ENCODE data around the gene STAP2.

The STAP2 gene, protein sequence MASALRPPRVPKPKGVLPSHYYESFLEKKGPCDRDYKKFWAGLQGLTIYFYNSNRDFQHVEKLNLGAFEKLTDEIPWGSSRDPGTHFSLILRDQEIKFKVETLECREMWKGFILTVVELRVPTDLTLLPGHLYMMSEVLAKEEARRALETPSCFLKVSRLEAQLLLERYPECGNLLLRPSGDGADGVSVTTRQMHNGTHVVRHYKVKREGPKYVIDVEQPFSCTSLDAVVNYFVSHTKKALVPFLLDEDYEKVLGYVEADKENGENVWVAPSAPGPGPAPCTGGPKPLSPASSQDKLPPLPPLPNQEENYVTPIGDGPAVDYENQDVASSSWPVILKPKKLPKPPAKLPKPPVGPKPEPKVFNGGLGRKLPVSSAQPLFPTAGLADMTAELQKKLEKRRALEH

DNA sequence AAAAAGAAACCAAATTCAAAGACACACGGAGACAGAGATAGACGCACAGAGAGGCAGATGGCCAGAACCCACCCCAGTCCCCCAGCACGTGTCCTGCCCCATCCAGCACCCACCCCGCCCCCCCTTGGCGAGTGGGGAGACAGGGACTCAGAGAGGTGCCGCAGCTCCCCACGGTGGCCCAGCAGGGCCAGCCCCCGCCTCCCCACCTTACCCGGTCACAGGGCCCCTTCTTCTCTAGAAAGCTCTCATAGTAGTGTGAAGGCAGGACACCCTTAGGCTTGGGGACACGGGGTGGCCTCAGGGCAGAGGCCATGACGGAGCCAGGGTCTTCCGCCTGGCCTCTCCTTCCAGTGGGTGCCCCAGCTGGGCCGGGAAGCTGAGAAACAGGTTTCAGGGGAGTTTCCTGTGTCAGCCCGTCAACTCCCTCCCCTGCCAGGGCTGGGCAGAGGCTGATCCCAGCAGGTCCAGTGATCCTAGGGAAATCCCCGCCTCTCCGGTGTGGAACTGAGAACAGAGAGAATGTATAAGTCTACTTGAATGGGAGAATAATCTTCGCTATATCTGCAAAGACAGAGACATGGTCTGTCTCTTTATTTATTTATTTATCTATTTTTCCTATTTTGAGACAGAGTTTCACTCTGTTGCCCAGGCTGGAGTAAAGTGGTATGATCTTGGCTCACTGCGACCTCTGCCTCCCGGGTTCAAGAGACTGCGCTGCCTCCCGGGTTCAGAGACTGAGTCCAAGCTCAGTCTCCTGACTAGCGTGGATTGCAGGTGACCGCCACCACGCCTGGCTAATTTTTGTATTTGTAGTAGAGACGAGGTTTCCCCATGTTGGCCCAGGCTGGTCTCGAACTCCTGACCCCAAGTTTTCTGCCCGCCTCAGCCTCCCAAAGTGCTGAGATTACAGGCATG lies at the start of gene STAP2:
Gene STAP2, minus strand, starts transcription at position 387 of the 915 bp plus-strand sequence. Its CDS starts 74 bp downstream, at position 313.
- DNase-seq (ENCODE audit: low spot score), result no peak

DNA sequence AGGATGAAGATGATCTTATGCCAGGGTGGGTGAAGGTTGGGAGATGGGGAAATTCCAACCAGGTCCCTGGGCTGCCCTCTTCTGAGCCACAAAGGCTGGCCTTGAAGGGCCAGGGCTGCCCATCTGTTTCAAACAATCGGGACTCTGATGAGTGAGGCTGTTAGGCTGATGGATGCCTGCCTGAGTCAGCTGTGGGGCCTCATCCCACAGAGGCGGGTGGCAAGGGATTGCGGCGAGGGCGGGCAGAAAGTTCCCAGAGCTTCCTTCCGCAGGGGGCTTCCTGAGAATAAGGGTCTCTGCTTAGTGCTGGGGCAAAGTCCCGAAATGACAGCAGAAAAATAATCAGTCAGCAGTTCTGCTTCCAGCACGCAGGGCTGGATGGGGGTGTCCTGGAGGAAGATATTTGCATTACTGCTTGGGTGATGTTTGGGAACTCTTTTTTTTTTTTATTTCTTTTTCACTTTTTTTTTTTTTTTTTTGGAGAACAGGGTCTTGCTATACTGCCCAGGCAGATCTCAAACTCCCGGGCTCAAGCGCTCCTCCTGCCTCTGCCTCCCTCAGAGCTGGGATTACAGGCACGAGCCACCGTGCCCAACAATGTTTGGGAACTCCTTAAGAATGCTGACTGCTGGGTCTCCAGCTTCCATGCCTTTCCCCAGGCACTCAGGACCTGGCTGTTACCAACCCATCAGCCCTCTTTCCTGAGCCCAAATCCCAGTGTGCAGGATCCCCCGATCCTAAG lies 47.6 kb upstream of the STAP2 start:
- DNase-seq (ENCODE audit: low spot score), result no peak

DNA sequence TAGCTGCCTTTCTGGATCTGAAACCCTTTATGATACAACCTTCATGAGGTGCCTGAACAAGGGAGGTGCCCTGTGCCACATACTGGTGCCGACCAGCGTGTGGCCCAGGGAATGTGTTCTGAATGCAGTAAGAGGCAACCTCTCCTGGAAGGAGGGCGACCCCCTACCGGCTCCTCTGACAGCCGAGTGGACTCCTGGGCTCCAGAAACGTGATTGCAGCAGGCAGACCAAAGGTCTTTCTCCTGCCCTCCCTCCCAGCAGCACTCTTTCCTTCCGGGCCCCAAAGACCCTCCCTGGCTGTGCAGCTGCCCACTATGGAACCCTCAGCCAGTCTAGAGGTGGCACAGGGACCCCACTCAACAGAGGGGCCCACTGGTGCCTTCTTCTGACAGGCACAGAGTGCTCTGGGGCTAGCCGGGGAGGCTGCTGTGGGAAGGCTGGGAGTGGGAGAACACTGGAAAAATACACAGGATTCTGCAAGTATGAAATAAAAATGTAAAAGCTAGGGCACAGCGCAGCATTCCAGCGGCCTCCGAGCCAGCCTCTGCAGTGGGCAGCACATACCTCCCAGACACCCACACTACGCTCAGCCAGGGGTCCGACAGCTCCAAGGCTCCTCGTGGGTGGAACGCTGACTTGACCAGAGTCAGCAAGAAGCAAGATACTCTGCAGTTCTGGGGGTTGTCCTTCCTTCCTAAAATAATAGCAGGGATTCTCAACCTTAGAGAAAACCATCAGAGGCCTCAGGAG lies 46.8 kb upstream of the STAP2 start:
- DNase-seq (ENCODE audit: low spot score), result no peak

DNA sequence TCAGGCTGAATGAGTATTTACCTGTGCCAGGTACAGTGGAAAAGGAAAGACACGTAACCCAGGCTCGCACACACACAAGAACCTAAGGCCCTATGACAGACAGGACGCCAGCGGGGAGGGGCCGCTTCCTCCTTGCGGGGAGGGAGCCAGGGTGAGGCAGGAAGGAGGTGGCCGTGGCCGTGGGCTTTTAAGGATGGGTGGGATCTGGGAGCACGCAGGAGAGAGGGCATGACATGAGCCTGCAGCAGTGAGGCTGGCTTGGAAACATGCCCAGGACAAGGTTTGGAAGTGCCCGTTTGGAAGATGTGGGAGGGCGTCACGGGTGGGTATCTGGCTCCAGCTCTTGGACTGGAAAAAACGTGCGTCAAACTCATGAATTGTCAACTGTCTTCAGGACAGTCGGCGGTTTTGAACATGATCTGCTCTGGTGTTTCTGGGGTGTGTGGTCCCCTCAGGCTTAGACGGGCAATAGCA lies 41.7 kb upstream of the STAP2 start:
- peak; percentile 52 for DNase-seq (ENCODE audit: low spot score)

DNA sequence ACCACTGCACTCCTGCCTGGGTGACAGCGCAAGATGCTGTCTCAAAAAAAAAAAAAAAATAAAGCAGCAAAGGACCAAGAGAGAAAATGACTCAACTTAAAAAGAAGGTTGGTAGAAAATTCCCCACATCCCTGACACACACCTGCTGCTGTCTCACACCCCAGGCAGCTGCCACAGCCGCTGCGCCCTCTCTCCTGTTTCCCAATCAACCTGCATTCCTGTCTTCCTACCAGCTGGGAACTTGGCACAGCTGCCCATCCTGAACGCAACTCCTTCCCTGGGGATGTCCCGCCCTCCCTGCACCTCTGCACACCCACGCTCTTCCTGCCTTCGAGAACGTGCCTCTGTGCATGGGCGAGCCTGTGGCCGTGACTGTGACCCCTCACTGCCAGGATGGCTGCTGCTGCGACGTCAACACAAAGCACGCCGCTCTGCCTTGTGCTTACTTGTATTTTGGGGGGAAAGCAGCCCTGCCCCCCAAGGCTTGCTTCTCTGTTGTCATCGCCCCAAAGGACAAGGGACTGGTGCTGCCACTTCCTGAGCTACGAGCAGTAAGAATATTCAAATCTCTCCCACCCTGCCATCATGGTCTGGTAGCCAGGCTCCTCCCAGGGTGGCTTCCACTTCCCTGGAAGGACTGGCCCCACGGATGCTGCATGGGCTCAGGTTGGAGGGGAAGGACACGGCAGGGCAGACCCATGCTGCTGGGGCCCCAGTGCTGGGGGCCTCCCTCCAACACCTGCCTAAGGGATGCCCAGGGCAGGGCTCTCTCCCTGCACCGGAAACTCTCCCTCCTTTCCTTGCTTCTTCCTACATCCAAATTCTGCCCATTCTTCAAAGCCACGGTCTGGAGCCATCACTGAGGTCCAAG lies 41.0 kb upstream of the STAP2 start:
- DNase-seq (ENCODE audit: low spot score), result no peak

DNA sequence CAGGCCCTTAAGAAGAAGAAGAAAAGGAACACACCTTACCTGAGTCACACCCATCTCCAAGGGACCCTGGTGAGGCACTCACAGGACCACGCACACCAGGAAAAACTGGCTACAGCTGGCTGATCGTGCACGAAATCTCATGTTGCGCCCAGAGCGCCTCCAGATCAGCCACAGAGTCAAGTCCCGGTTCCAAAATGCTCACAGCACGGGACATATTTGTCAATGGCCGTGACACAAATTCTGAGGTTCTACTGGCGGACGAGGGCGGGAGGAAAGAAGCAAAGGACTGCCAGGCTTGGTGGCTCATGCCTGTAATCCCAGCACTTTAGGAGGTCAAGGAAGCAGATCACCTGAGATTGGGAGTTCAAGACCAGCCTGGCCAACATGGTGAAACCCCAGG lies 40.3 kb upstream of the STAP2 start:
- no peak for DNase-seq (ENCODE audit: low spot score)

DNA sequence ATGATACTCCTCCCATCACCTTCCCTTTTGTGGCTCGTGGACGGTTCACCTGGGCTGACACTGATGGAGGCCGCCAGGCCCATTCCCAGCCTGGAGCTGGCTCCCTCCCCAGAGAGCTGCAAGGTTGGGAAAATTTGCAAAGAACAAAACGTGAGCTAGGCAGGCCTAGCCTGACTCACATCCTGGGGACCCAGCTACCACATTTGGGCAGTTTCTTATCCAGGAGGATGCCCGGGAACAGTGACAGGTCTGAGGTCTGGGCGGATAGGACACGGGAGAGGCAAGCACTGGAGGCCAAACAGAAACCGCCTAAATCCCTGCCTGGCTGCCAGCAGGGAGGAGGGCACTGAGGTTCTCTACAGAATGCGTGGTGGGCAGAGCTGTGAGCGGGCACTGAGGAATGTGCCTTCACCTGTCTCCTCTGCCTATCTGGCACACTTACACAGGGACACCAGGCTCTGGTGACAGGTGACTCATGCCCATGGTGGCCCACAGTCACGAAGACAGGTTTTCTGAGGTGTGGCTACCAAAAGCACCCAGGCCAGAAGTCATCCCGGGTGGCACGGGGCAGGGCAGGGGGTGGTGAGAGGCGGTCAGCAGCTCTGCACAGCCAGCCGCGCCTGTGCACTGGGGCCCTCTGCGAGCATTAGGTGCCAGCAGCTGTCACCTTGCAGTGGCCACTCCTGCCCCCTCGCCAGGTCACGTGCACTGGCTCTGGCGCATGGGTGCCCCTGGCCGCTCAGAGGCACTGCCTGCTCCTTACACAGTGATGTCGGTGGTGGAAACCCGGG lies 38.6 kb upstream of the STAP2 start:
- no peak for DNase-seq (ENCODE audit: low spot score)

DNA sequence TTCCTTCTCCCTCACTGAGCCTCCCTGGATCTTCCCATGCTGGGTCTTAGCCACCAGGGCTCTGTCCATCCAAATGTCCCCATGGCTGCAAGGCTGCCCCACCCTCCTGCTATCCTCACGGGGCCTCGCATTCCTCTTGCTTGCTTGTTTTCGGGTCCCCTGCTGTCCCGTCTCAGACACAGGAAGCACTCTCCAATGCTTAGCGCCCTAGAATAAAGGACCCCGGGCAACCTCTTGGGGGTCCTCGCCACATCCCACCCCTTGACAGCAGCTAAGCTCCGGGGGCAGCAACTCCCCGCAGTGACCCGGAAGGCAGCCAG lies 38.0 kb upstream of the STAP2 start:
- DNase-seq (ENCODE audit: low spot score), result no peak

DNA sequence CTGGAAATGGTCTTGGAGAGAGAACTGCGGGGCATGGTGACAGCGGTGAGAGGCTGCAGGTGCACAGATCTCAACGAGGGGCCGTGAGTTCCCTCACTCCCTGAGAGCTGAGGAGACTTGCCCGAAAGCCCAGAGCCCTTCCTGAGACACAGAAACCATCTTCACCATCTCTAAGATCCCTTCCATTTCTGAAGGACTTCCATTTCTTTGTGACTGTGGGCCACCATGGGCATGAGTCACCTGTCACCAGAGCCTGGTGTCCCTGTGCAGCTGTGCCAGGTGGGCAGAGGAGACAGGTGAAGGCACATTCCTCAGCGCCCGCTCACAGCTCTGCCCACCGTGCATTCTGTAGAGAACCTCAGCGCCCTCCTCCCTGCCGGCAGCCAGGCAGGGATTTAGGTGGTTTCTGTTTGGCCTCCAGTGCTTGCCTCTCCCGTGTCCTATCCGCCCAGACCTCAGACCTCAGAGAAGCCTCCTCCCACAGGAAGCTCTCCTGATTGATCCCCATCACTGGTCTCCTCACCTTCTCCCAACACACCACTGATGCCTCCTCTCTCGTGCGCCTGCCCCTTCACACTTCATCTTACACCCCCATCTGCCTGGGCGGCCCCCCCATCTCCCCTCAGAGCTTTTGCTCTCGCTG lies 37.5 kb upstream of the STAP2 start:
- DNase-seq (ENCODE audit: low spot score), result no peak

DNA sequence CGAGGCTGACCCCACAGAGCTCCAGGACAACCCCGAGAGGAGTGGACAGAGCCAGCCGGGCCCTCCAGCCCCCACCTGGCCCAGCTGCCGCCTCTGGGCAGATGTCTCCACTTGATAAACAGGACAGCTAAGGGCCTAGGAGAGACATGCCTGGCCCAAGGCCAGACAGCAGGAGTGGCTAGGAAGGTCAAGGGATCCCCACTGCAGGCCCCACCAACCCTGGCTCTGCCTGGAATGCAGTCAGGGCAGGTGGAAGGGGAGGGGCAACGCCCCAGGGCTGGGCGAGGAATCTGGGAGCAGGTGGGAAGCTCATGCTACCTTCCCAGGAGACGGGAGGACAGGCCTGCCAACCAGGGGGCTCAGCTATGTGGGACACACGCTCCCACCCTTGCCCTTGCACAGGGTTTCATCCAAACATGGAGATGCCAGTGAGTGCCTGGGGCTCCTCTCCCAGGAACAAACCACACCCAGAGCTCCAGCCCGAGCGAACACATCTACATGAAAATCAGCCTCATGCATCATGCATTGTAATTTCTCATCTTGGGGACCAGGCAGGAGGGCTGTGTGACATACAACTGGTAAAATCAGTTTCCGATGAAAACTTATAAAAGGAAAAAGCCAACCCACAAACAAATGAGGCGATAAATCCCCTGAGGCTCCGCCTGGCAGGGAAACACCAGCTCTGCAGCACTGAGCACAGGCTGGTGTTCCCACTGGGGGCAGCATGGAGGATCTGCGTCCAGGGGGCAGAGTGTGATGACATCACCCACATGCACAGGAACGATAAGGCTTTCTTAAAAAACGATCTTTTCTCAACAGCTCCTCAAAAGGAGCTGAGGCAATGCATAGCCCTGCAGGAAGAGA lies 36.8 kb upstream of the STAP2 start:
- DNase-seq (ENCODE audit: low spot score), result no peak

DNA sequence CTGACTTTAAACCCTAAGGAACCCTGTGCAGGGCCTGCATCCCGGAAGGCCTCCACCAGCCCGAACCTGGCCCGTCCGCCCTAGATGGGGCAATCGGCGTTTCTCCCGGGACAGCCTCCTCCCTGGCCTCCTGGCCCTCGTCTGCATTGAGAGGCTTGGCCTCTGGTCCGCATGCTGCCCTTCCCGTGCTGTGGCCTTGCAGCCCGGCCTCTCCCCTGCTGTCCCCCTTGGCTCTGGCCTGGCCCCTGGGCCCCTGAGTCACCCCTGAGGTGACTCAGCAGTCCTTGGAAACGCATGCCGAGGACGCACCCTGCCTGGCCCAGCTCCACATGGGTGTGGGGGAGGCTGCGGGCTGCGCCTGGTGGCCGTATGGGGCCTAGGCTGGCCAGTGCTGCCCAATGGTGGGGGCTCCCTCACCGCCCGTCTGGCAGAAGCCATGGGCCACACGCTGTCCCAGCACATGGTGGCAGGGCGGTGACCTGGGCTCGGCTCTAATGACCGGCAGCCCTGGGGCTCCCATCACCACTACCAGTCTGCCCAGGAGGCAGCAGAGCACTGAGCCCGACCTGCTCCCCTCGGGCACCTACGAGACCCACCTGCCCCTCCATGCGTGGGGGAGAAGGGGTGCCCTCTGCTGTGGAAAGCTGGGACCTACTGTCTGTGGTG lies 36.0 kb upstream of the STAP2 start:
- DNase-seq (ENCODE audit: low spot score), result no peak

DNA sequence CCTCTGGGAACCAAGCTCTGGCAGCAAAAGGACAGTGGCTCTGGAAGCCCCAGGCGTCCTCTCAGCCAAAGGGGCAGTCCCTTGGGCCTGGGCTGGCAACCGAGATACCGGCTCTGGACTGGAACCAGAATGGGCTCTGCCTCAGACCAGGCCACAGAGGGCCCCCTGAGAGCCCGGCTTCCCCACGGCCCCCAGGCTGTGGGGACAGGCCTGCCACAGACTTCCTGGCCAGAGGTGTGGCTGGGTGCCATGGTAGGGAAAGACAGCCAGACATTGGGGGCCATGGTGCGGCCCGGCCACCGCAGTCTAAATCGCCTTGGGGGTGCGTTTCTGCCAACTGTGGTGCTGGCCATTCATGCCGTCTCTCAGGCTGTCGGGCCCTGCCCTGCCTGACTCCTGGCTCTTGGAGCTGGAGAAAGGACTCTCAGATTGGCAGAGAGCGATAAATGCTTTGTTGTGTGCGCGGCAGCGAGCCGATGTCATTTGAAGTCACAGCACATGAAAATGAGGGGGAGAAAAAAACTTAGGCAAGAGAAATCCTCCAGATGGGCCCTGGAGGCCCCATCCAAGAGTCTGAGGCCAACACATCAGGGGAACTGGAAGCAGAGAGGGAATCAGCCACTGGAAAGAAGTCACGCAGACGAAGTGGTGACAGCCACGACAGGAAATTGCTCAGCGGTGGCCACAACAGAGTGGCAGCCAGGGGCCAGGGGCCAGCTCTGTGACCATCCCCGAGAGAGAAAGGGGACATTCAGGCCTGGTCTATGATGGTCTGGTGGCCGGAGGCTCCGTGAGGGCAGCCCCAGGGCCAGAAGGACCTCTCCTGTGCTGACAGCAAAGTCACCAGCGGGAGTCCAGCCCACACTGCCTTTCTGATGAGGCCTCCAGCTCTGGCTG lies 35.2 kb upstream of the STAP2 start:
- no peak for DNase-seq (ENCODE audit: low spot score)

DNA sequence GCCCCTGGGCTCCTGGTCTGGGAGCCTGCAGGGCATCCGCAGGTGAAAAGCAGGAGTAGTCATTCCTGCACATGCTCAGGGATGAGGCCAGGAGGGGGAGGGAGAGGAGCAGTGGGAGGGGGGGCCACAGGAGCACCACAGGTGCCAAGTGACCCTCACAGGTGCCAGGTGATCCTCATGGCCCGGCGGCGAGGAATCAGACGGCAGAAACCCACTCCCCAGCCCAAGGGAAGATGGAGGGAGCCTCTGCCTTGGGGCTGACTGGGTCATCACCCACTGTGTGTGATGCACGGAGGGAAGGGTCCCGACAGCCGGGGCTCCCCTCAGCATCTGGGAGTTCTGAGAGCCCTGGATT lies 34.4 kb upstream of the STAP2 start:
- DNase-seq (ENCODE audit: low spot score), result no peak

DNA sequence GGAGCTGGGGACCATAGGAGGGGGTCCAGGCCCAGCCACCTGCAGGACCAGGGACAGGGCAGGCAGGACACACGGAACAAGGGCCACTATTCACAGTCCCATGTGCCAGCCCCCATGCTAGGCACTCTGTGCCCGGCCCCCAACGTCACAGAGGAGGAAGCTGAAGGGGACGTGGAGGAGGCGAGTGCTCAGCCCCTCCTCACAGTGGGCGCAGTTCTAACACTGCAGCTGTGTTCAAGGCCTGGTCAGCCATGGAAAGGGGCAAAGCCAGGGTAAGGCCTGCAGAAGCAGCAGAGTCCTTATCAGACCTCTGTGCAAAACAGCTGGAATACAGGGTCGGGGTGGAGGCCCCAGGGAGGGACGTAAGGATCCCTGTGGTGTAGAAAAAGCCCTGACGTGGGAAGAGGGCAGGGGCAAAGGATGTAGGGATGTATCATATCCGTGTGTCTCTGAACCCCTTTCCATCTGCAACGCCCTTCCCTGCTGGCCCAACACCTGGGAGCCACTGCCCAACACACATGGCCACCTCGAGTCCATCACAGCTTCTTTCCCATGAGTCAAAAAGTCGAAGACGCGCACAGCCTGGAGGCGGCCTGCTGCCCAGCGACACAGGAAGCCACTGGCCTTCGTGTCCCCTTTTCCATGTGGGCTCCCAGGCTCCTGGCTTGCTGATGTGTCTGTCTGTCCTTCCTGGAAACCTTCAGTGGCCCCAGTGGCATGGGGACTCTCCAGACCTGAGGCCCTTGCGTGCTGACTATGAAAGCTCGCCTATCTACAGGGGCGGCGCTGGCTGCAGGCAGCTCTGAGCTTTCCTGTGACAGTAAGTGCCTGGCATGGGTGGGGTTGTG lies 33.8 kb upstream of the STAP2 start:
- DNase-seq (ENCODE audit: low spot score), result no peak

DNA sequence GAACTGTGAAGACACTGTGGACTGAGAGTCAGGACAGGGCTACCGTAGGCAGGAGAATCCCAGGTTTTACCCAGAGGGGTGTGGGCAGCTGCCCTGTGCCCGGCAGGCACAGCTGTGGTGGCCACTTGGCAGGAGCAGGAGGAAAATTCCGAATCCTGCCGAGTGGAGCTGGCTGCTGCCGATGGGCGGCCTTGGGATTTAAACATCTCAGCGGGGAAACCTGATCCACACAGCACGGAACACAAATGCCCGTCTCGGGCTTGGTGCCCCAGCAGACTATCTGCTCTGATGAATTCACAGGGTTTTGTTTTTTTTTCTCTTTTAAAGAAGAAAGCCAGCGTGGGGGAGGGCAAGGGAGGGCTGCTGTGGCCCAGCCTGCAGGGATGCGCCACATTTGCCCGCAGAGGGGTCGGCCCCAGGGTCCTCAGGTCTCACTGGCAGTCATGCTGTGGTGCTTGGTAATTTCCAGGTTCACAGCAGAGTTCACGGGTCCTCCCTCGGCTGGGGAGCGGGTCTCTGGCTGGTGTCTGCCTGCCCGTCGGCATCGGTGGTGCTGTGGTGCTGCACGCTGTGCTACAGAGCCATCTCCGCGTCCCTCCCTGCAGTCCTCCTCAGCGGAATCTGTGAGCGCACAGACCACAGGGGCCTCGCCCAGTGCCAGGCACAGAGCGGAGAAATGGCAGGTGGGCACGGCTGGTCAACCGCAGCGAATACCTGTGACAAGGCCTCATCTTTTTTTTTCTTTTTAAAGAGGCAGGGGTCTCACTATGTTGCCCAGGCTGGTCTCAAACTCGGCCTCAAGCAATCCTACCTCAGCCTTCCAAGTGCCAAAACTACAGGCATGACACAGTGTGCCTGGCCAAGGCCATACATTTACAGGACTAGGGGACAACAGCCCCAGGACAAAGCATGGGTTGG lies 32.9 kb upstream of the STAP2 start:
- no peak for DNase-seq (ENCODE audit: low spot score)

Data from activated CD4-positive, alpha-beta T cell treated with anti-CD3 and anti-CD28 coated beads, Interleukin-2, Interleukin-4, amounts not matched to agents 100 ng/mL and 50 ng/mL, durations not matched to agents 16 hours and 8 hours (primary cell).